AG10803 (cell line): ENCODE results near the gene DDAH2.
A peak's percentile ranks its signal among the peaks of the same experiment; 100 is the strongest.

Source experiments
- DNase-seq: peaks from one replicate; pipeline ENCODE4 v3.0.0; 2010; ENCODE audit warnings: low read depth
- H3K4me3 ChIP-seq: 2 replicates; pipeline ENCODE4 v1.5.1; 2011; ENCODE audit warnings: mild to moderate bottlenecking, low read length, control low read depth
- CTCF ChIP-seq: conservative IDR thresholded peaks from 2 replicates; pipeline ENCODE4 v1.5.1; 2011; ENCODE audit warnings: mild to moderate bottlenecking, low read length, control low read depth, inconsistent platforms

Gene DDAH2

GRCh38 chr6:31717499-31718222, 11.4 kb downstream of the DDAH2 start:
- no peak for TF ChIP-seq CTCF
- no peak overlapping the region for H3K4me3 ChIP-seq

GRCh38 chr6:31715022-31715958, 13.8 kb downstream of the DDAH2 start, which contains the start of gene LY6G6D:
Gene LY6G6D (plus strand): TSS chr6:31715348. CDS start chr6:31715356, 8 bp downstream.
- DNase-seq: no peak
- H3K4me3 ChIP-seq: no peak within 1 kb of the TSS
- TF ChIP-seq CTCF: no peak

More at GRCh38 chr6:31717499-31718222, 11.4 kb downstream of the DDAH2 start:
- DNase-seq: no peak

GRCh38 chr6:31713991-31714684, 15.0 kb downstream of the DDAH2 start:
- no peak for DNase-seq
- no peak for TF ChIP-seq CTCF
- no peak overlapping the region for H3K4me3 ChIP-seq

GRCh38 chr6:31713465-31713864, 15.6 kb downstream of the DDAH2 start:
- H3K4me3 ChIP-seq: no peak overlapping the region
- TF ChIP-seq CTCF: no peak
- DNase-seq: no peak

GRCh38 chr6:31712296-31712695, 16.8 kb downstream of the DDAH2 start:
- TF ChIP-seq CTCF: 0 out of 2 replicates have a peak, but pooled peaks have one; percentile 4
- no peak overlapping the region for H3K4me3 ChIP-seq
- DNase-seq: no peak

GRCh38 chr6:31711233-31711632, 17.9 kb downstream of the DDAH2 start:
- DNase-seq: no peak
- TF ChIP-seq CTCF: no peak
- no peak overlapping the region for H3K4me3 ChIP-seq
